WERI-Rb-1 (cell line): ENCODE data around the gene PSMC1.

ENCODE experiments used
- DNase-seq: peaks from one replicate; pipeline ENCODE4 v3.0.0-alpha.2; 2020
- H3K27ac ChIP-seq: fragments of 250-450 bp; sonication (Bioruptor Pico); 2 replicates; pipeline ENCODE4 v1.5.1; 2020; ENCODE audit warnings: mild to moderate bottlenecking, moderate library complexity
- H3K27me3 ChIP-seq: fragments of 250-450 bp; sonication (Bioruptor Pico); 2 replicates; pipeline ENCODE4 v1.5.1; 2021; ENCODE audit warnings: mild to moderate bottlenecking, low read depth, moderate library complexity; ENCODE audit not compliant: insufficient read depth, severe bottlenecking
- H3K36me3 ChIP-seq: fragments of 250-450 bp; sonication (Bioruptor Pico); 2 replicates; pipeline ENCODE4 v1.5.1; 2020; ENCODE audit warnings: mild to moderate bottlenecking, moderate library complexity
- H3K4me3 ChIP-seq: 2 replicates; pipeline ENCODE4 v1.5.1; 2011; ENCODE audit warnings: low read depth, mild to moderate bottlenecking, control low read depth, low read length
- H3K9me3 ChIP-seq: fragments of 250-450 bp; sonication (Bioruptor Pico); 2 replicates; pipeline ENCODE4 v1.5.1; 2021; ENCODE audit warnings: mild to moderate bottlenecking, moderate library complexity; ENCODE audit not compliant: severe bottlenecking
- CTCF ChIP-seq: IDR thresholded peaks from 2 replicates; pipeline ENCODE4 v1.5.1; 2011; ENCODE audit warnings: low read depth, mild to moderate bottlenecking, control low read depth, inconsistent platforms, low read length

PSMC1 gene

DNA sequence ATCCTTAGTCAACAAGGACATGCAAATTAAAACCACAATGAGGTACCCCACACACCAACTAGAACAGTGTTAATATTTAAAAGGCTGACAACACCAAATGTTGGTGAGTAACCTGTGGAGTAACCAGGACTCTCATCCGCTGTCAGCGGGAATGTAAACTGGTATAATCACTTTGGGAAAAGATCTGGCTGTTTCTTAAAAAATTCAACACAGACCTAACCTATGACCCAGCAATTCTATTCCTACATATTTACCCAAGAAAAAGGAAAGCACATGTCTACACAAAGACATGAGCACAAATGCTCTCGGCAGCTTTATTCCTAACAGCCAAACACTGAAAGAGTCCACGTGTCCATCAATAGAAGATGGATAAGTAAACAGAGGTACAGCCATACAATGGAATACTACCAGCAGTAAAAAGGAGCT lies 48.8 kb downstream of the PSMC1 start:
- Histone ChIP-seq H3K9me3 (no peaks in the 10 kb centered on the region), H3K36me3 (no peaks in the 10 kb centered on the region), H3K27ac (no peak overlapping the region), H3K4me3 (no peak overlapping the region), H3K27me3 (no peaks in the 10 kb centered on the region)
- no peak for DNase-seq
- no peak for TF ChIP-seq CTCF

- H3K27me3 ChIP-seq, result no peaks in the 10 kb centered on the region
- H3K36me3 ChIP-seq, result 0 out of 2 replicates have a peak, but pooled peaks cover 3% of the 10 kb centered on the region
- H3K9me3 ChIP-seq, result no peaks in the 10 kb centered on the region
- DNase-seq, result no peak
- no peak overlapping the region for H3K4me3 ChIP-seq
- no peak for TF ChIP-seq CTCF
- H3K27ac ChIP-seq, result no peak overlapping the region
Observed at GRCh38 chr14:90308561-90308960, 52.2 kb downstream of the PSMC1 start.

- no peaks in the 10 kb centered on the region for H3K9me3 ChIP-seq
- H3K27me3 ChIP-seq, result no peaks in the 10 kb centered on the region
- no peak for DNase-seq
- no peak overlapping the region for H3K27ac ChIP-seq
- H3K4me3 ChIP-seq, result no peak overlapping the region
- no peaks in the 10 kb centered on the region for H3K36me3 ChIP-seq
- no peak for TF ChIP-seq CTCF
Observed at GRCh38 chr14:90317286-90317685, 60.9 kb downstream of the PSMC1 start.

GRCh38 chr14:90318016-90318415 lies 61.7 kb downstream of the PSMC1 start:
- Histone ChIP-seq H3K27me3 (no peaks in the 10 kb centered on the region), H3K36me3 (no peaks in the 10 kb centered on the region), H3K4me3 (no peak overlapping the region), H3K27ac (no peak overlapping the region), H3K9me3 (no peaks in the 10 kb centered on the region)
- no peak for DNase-seq
- no peak for TF ChIP-seq CTCF

GRCh38 chr14:90319173-90319572 lies 62.8 kb downstream of the PSMC1 start:
- no peak overlapping the region for H3K4me3 ChIP-seq
- no peak for TF ChIP-seq CTCF
- no peaks in the 10 kb centered on the region for H3K9me3 ChIP-seq
- DNase-seq, result no peak
- no peaks in the 10 kb centered on the region for H3K27me3 ChIP-seq
- H3K36me3 ChIP-seq, result no peaks in the 10 kb centered on the region
- no peak overlapping the region for H3K27ac ChIP-seq

- H3K9me3 ChIP-seq, result no peaks in the 10 kb centered on the region
- H3K27me3 ChIP-seq, result no peaks in the 10 kb centered on the region
- peak; percentile 22 for DNase-seq
- no peak overlapping the region for H3K27ac ChIP-seq
- H3K36me3 ChIP-seq, result no peaks in the 10 kb centered on the region
- no peak for TF ChIP-seq CTCF
- H3K4me3 ChIP-seq, result no peak overlapping the region
Observed at GRCh38 chr14:90319634-90320541, 63.5 kb downstream of the PSMC1 start.
